ENCODE results near the gene PFDN6.

DNA sequence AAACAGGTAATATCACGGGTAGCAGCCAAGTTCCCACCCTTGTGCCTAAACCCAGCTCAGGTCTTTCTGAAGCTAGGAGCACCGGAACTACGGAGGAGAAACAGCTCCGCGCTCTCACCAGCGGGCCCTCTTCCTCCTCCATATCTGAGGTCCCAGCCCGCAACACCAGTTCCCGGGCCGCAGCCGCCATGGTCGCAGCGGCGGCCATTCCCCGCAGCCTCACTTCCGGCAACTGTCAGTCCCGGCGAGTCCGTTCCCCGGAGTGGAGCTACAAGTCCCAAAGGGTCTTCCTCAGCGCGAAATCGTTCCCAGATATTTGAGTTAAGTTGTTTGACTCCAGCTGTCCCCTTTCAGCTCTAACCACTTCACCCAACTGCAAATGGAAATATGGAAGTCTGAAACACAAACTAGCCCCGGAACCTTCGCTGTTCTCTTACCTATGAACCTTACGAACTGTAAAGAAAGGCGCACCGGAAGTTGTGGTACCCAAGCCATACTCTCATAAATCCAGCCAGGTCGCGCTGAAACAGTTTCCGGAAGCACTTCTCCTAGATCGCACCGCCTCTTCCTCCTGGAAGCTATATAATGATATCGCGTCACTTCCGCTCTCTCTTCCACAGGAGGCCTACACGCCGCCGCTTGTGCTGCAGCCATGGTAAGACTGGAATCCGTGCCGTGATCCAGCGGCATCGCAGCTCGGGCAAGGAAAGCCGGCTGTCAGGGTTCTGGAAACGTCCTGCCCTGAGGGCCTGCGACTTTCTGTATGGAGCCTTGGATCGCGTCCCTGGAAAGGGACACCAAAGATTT is 17.7 kb upstream of the PFDN6 start, which contains the start of the genes RPS18 and VPS52:
- TF ChIP-seq POLR2A (IDR thresholded peaks at IDR 0.05; ENCODE audit: low read depth, low read length) (peak; percentile 100), POLR2AphosphoS5 (IDR thresholded peaks at IDR 0.05; ENCODE audit: low read depth, low read length) (peak; percentile 100)

Data from GM12892 (cell line).